GM10248 (cell line): ENCODE measurements around the gene CHST13.

Experiments used
- CTCF ChIA-PET: fragments of 300-600 bp; sonication (Branson Sonifier 250); formaldehyde crosslinking; extraction: SDS; loops from one replicate; lab custom pipeline; 2021; ENCODE audit warnings: antibody characterized with exemption; lab: Yijun Ruan, JAX
- POLR2A ChIA-PET: fragments of 350-650 bp; sonication (Branson Sonifier 250); formaldehyde crosslinking; extraction: SDS; loops from one replicate; lab custom pipeline; 2020; ENCODE audit warnings: antibody characterized with exemption; lab: Yijun Ruan, JAX
- DNase-seq: peaks from one replicate; pipeline ENCODE4 v3.0.0; 2012; ENCODE audit errors: extremely low spot score
- CTCF ChIP-seq: IDR thresholded peaks from 2 replicates; pipeline ENCODE4 v1.5.1; 2012; ENCODE audit warnings: mild to moderate bottlenecking, low read depth; ENCODE audit errors: extremely low read depth, missing control alignments, control extremely low read depth

The CHST13 gene

DNA sequence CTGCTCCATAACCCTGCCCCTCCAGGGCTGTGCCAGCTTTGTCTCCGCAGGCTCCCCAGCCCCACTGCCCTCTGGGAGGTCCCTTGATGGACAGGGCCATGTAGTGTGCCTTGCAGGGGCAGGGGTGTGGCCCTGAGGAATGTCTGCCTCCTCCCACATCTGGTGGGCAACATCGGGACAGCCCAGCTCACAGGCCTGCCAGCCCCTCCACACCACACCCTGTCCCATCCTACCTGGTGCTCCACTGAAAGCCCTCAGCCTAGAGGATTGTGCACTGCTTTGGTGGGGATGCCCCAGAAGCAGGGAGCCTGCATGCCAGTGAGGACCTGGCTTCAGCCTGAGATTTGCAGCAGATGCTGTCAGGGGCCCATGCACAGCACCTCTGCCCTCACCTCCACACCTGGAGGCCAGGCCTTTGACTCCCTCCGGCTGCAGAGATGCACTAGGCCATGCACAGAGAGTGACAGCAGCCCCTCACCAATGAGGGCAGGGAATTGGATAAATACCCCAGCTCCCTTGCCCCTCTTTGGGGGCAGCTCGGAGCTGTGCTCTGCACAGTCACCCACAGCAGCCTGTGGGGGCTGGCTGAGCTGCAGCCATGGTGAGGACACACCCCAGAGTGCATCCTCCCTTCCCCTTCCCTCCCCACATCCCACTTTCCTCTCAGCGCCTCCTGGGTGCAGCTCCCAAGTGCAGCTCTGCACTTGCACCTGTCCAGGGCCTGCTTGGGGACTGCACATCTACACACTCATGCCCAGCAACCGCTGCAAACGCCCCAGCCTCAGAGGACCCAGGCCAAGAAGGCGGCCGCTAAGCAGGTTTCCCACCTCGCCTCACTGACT is 32.1 kb downstream of the CHST13 start:
- ChIA-PET POLR2A (no interaction called here), CTCF (no interaction called here)
- no peak for TF ChIP-seq CTCF
- no peak for DNase-seq

DNA sequence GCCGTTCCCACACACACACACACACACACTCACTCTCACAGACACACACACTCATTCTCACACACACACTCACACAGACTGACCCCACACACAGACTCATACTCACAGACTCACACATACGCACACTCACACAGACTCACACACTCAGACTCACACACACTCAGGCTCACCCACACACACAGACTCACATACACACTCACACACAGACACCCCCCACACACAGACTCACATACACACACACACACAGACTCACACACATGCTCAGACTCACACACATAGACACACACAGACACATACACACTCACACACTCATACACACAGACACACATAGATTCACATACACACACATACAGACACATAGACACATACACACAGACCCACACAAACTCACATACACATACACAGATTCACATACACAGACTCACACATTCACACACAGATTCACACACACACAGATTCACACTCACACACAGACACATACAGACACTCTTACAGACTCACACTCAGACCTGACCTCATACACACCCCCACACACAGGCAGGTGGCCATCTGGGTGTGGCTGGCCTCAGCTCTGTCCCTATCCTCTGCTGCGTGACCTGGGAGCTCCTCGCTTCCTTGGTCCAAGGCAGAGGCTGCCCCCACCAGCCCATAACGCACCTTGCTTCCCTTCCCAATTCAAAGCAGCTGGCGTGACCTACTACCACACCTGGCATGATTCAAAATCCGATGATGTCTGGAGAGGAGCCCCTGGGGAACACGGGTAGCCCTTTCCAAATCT is 32.9 kb downstream of the CHST13 start:
- no peak for DNase-seq
- CTCF ChIA-PET = no interaction called here
- TF ChIP-seq CTCF = no peak
- POLR2A ChIA-PET = no interaction called here

DNA sequence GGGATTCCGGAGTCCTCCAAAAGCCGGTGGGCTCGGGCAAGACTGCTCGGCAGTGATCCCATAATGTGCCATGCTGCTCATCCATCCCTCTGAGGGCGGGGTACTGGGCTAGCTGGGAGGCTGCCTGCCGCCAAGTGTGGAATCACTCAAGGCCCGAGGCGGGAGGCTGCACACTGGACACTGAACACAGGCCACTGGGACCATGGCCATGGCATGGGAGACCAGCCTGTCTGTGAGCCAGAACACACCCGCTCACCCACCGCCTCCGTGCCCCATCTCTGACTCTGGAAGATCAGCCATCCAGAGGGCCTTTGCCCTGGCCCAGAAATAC is 33.4 kb downstream of the CHST13 start:
- DNase-seq = no peak
- ChIA-PET CTCF (no interaction called here), POLR2A (no interaction called here)
- TF ChIP-seq CTCF = no peak

- TF ChIP-seq CTCF = no peak
- no peak for DNase-seq
- ChIA-PET CTCF (interaction anchor here (1.6 kb wide), 1 partner anchor 35 kb away, joined by 4 read pairs; no protein-coding TSS in a partner anchor), POLR2A (no interaction called here)
Observed at GRCh38 chr3:126557761-126558160, 33.8 kb downstream of the CHST13 start.

DNA sequence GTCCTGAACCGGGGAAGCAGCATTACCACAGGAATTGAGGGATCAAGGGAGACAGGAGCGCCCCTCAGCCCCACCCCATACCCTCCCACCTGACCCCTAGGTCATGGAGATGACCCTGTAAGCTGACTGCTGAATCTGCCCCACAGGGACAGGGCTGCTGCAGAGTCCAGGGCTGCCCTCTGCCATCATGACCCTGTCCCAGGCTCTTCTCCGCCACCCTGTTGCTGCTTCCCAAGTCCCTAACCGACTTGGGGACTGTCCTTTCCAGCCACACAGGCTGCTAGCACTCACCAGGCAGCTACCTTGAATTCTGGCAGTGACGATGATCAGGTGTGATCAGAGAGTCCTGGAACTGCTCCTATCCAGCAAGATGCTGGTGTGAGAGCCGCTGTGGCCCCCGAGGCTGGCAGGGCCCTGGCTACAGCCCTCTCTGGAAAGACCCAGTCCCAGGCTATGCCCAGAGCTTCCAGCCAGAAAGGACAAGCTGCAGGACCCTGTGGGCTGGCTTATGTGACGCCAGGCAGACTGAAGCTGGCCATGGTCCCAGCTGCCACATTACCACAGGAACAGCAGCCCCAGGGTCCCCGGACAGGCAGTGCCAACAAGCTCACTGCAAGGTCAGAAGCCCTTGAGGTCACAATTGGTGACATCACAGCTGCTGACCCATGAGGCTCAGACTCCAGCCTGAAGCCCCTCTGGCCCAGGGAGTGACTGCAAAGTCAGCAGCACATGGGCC is 34.5 kb downstream of the CHST13 start, which contains the start of gene C3orf22:
Gene C3orf22 (minus strand): TSS at position 597 of the 736 bp plus-strand sequence. CDS start 5,542 bp downstream, outside the sequence.
- no peak for DNase-seq
- CTCF ChIA-PET = interaction anchor here (1.6 kb wide), 1 partner anchor 36 kb away, joined by 4 read pairs; no protein-coding TSS in a partner anchor
- POLR2A ChIA-PET = no interaction called here
- no peak for TF ChIP-seq CTCF

- no peak for DNase-seq
- CTCF ChIA-PET = no interaction called here
- POLR2A ChIA-PET = no interaction called here
- TF ChIP-seq CTCF = no peak
Observed at GRCh38 chr3:126562737-126563276, 38.9 kb downstream of the CHST13 start.
